NK-92 (cell line): ENCODE results near the gene NLRC5.

Experiments used
- DNase-seq: peaks from one replicate; lab custom pipeline; 2025; ENCODE audit not compliant: unreplicated experiment; lab: John Stamatoyannopoulos, UW

Gene NLRC5

GRCh38 chr16:57021757-57022156 is 32.4 kb downstream of the NLRC5 start:
- DNase-seq: no peak

GRCh38 chr16:57022445-57022844 is 33.1 kb downstream of the NLRC5 start:
- no peak for DNase-seq

- DNase-seq: no peak
These were observed 34.3 kb downstream of the NLRC5 start for GRCh38 chr16:57023541-57024249.

GRCh38 chr16:57024894-57025680 is 35.7 kb downstream of the NLRC5 start:
- DNase-seq: no peak

- no peak for DNase-seq
These were observed 36.8 kb downstream of the NLRC5 start for GRCh38 chr16:57025941-57026777.

- no peak for DNase-seq
These were observed 37.4 kb downstream of the NLRC5 start for GRCh38 chr16:57026778-57027062.

- DNase-seq: no peak
These were observed 37.7 kb downstream of the NLRC5 start for GRCh38 chr16:57027067-57027466.

- no peak for DNase-seq
These were observed 38.7 kb downstream of the NLRC5 start for GRCh38 chr16:57028086-57028485.

- DNase-seq: no peak
These were observed 40.1 kb downstream of the NLRC5 start for GRCh38 chr16:57029161-57030160.

- DNase-seq: no peak
These were observed 41.1 kb downstream of the NLRC5 start for GRCh38 chr16:57030346-57030902.

GRCh38 chr16:57031156-57031555 is 41.8 kb downstream of the NLRC5 start:
- no peak for DNase-seq

GRCh38 chr16:57032346-57032745 is 43.0 kb downstream of the NLRC5 start:
- no peak for DNase-seq

GRCh38 chr16:57032931-57033330 is 43.6 kb downstream of the NLRC5 start:
- DNase-seq: no peak

GRCh38 chr16:57036315-57036714 is 47.0 kb downstream of the NLRC5 start:
- no peak for DNase-seq

GRCh38 chr16:57036945-57037344 is 47.6 kb downstream of the NLRC5 start:
- no peak for DNase-seq

- no peak for DNase-seq
These were observed 48.8 kb downstream of the NLRC5 start for GRCh38 chr16:57038166-57038565.

GRCh38 chr16:57039148-57039812 is 49.9 kb downstream of the NLRC5 start:
- DNase-seq: no peak

GRCh38 chr16:57041182-57042156 is 52.1 kb downstream of the NLRC5 start:
- DNase-seq: no peak
